Measurements from ENCODE around the gene TAGLN.
A peak's percentile ranks its signal among the peaks of the same experiment; 100 is the strongest.

DNA sequence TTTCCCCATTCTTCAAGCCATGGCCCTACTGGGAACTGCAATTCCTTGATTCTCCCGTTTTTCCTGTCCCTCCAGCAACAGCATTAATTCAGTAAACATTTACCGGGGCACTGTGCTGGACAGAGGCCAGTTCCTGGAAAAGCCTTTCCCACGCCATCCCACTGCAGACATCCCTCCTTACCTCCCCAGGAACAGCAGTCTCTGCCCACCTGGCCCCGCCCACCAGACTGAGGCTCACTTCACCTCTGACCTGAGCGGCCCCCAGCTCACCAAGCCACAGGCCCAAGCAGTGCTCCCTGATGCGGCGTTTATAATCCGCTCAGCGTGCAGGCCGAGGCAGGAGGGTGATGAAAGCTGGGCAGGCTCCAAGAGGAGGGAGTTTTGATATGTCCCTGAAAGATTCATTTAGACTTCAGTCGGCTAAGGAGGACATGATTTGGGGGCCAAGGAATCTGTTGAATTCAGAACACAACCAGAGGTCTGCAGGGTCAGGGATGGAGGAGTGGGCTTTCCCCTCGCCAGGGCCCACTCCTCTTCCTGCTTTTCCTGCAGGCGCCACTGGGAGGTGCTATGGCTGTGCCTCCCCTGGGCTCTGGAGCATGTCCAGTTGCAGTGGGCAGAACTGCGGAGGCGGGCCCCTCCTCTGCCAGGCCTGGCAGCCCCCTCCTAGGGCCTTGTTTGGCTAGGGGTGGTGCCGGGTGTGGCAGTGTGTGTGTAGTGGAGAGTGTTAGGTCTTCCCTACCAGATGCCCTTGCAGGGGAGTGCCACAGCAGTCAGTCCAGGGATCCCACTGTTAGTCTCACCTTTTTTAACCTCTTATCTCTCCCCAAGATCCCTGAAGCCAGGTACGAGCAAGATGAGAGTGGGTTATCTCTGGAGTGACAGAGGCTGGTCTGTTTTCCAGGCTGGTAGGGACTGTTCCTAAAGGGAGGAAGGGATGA, 1.4 kb upstream of the TAGLN start:
- TF ChIP-seq, protein P1, sequence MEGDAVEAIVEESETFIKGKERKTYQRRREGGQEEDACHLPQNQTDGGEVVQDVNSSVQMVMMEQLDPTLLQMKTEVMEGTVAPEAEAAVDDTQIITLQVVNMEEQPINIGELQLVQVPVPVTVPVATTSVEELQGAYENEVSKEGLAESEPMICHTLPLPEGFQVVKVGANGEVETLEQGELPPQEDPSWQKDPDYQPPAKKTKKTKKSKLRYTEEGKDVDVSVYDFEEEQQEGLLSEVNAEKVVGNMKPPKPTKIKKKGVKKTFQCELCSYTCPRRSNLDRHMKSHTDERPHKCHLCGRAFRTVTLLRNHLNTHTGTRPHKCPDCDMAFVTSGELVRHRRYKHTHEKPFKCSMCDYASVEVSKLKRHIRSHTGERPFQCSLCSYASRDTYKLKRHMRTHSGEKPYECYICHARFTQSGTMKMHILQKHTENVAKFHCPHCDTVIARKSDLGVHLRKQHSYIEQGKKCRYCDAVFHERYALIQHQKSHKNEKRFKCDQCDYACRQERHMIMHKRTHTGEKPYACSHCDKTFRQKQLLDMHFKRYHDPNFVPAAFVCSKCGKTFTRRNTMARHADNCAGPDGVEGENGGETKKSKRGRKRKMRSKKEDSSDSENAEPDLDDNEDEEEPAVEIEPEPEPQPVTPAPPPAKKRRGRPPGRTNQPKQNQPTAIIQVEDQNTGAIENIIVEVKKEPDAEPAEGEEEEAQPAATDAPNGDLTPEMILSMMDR (IDR thresholded peaks at IDR 0.05) = peak in 1 of 3 experiments; percentile 16
- TF ChIP-seq POLR2A (IDR thresholded peaks at IDR 0.05) = no peak

All from testis (tissue), 2 donors.